Thyroid gland (tissue), 4 donors: ENCODE measurements around the gene TUBA3E. TPM values are rescaled to one million over a fixed set of nuclear protein-coding genes. Genes with fewer than 3 reads are reported as not detected.
"Not testable (repeated sequence)": the region's sequence is repeated elsewhere in the genome, so short reads cannot be mapped to it uniquely, and the experiment has no call there.

ENCODE experiments used
- DNase-seq, 2 donors: peaks; one replicate each; pipeline ENCODE4 v3.0.0-alpha.2; 2019
- H3K27ac ChIP-seq, 3 donors: fragments of 200-600 bp; sonication (generic); 1 replicate in 2 of 3; 2 replicates in 1 of 3; pipeline ENCODE4 v1.5.1; 2016 to 2019; ENCODE audit warnings: mild to moderate bottlenecking in 1 of 3, moderate library complexity in 1 of 3
- H3K27me3 ChIP-seq: fragments of 200-600 bp; sonication (generic); one replicate; pipeline ENCODE4 v1.5.1; 2019
- H3K36me3 ChIP-seq, 2 donors: fragments of 200-600 bp; sonication (generic); one replicate each; pipeline ENCODE4 v1.5.1; 2016 to 2019
- H3K4me1 ChIP-seq, 2 donors: fragments of 200-600 bp; sonication (generic); one replicate each; pipeline ENCODE4 v1.5.1; 2017 to 2019
- H3K4me3 ChIP-seq, 3 donors: fragments of 200-600 bp; sonication (generic); replicated peaks in 1 of 3; 1 replicate in 2 of 3; 2 replicates in 1 of 3; pipeline ENCODE4 v1.5.1; 2016; ENCODE audit warnings: mild to moderate bottlenecking in 1 of 3
- H3K9me3 ChIP-seq: fragments of 200-600 bp; sonication (generic); one replicate; pipeline ENCODE4 v1.5.1; 2017
- POLR2A ChIP-seq, 2 donors: fragments of 450-650 bp; IDR thresholded peaks; one replicate each; pipeline ENCODE4 v1.6.1; 2017; ENCODE audit warnings: antibody characterized with exemption in 2 of 2, mild to moderate bottlenecking in 2 of 2, moderate library complexity in 1 of 2
- WGBS, 2 donors: methylation state at CpG; one replicate each; pipeline ENCODE4 v1.1.5; 2017; 5-methylcytosine and 5-hydroxymethylcytosine counted together
- intact Hi-C: fragments of 100-400 bp; cut with DNase I; formaldehyde crosslinking; loops from one replicate; pipeline ENCODE4 v1.15.1; 2023
- total RNA-seq, 4 donors: library from RNA; depleted of rRNA; stranded (reverse); fragments of >200 nt; gene quantifications; one replicate each; pipeline ENCODE4 v1.2.3, GENCODE V29; 2016
- TF ChIP-seq, protein P1 (sequence below), 6 experiments: fragments of 200-600 bp in 3 of 6; fragments of 450-650 bp in 3 of 6; sonication (generic) in 3 of 6; IDR thresholded peaks; one replicate each; pipeline ENCODE4 v1.5.1; 2016 to 2019; ENCODE audit warnings: antibody characterized with exemption in 6 of 6, mild to moderate bottlenecking in 2 of 6, inconsistent platforms in 1 of 6, moderate library complexity in 1 of 6

The TUBA3E gene
- total RNA-seq, 4 donors from 2014 or later, result 0.27 TPM; not detected in 3

DNA sequence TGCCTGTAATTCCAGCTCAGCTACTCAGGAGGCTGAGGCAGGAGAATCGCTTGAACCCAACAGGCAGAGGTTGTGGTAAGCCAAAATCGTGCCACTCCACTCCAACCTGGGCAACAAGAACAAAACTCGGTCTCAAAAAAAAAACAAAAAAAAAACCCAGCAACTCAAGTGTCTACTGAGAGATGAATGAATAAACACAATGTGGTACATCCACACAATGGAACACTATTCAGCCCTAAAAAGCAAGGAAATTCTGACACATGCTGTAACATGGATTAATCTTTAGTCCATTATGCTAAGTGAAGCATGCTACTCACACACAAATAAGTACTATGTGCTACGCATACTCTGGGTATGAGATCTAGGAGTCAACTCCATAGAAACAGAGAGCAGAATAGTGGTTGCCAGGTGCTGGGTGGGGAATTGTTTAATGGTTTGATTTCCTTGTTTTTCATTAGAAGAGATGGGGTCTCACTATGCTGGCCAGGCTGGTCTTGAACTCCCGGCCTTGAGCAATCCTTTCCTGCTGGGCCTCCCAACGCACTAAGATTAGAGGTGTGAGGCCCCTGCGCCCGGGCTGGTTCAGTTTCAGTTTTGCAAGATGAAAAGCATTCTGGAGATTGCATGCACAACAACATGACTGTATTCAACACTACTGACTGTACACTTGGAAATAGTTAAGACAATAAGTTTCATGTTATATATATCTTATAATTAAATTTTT, 32.8 kb downstream of the TUBA3E start:
- H3K9me3 ChIP-seq, result no peaks in the 10 kb centered on the region
- no peak overlapping the region for H3K4me3 ChIP-seq
- no peak for TF ChIP-seq POLR2A (IDR thresholded peaks at IDR 0.05)
- TF ChIP-seq, protein P1, sequence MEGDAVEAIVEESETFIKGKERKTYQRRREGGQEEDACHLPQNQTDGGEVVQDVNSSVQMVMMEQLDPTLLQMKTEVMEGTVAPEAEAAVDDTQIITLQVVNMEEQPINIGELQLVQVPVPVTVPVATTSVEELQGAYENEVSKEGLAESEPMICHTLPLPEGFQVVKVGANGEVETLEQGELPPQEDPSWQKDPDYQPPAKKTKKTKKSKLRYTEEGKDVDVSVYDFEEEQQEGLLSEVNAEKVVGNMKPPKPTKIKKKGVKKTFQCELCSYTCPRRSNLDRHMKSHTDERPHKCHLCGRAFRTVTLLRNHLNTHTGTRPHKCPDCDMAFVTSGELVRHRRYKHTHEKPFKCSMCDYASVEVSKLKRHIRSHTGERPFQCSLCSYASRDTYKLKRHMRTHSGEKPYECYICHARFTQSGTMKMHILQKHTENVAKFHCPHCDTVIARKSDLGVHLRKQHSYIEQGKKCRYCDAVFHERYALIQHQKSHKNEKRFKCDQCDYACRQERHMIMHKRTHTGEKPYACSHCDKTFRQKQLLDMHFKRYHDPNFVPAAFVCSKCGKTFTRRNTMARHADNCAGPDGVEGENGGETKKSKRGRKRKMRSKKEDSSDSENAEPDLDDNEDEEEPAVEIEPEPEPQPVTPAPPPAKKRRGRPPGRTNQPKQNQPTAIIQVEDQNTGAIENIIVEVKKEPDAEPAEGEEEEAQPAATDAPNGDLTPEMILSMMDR (IDR thresholded peaks at IDR 0.05), result no peak
- peaks cover 6 to 14% of the 10 kb centered on the region in 2 donors for H3K4me1 ChIP-seq
- 96 to 98% methylated on average over 8 of the region's 8 CpGs for WGBS, 2 donors
- no peaks in the 10 kb centered on the region for H3K27me3 ChIP-seq
- intact Hi-C loops, result no loop called here
- peaks cover 21 to 44% of the 10 kb centered on the region in 2 donors for H3K36me3 ChIP-seq
- no peak overlapping the region for H3K27ac ChIP-seq
- DNase-seq, result no peak

DNA sequence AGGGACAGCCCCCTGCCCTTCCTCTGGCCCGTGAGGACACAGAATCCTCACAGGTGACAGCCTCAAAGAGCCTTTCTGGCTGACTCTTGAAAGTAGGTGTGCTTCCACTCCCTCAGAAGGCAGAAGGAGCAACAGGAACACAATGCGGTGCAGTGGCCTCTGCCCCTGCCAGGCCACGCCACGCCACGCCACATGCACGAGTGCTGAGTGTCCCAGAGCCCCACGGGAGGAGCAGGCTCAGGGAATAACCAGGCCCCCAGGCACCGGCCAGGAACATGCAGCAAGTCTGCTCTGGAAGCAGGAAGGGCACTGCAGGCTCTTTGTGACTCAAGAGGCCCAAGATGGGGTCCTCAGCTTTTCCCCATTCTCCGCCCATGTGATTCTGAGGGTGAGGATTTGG, 35.3 kb downstream of the TUBA3E start:
- intact Hi-C loops, result no loop called here
- no peak for DNase-seq
- Histone ChIP-seq H3K27me3 (no peaks in the 10 kb centered on the region), H3K4me3 (no peak overlapping the region), H3K36me3 (peaks cover 21 to 36% of the 10 kb centered on the region in 2 donors), H3K27ac (peak overlapping the region in 1 of 3 donors; percentile 90), H3K9me3 (no peaks in the 10 kb centered on the region), H3K4me1 (peaks cover 24 to 37% of the 10 kb centered on the region in 2 donors)
- TF ChIP-seq, protein P1 (IDR thresholded peaks at IDR 0.05), result no peak
- TF ChIP-seq POLR2A (IDR thresholded peaks at IDR 0.05), result no peak
- 92 to 96% methylated on average over 7 to 8 of the region's 9 CpGs for WGBS, 2 donors

DNA sequence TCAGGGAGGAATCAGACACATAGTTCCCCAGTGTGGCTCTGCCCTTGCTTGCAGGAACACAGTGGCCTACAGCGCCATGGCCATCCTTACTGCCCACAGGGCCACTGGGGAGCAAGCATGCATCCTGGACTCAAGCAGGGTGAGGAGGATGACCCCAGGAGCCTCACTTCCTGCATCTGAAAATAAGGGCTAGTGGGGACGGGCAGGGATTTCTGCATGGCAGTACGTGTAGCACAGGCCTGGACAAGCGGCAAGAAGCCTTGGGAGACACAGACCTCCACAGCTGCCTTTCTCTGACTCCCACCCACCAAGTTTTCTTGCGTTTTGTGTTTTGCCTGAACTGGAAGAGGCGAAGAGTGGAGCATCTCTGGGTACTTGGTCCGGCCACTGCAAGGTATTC, 35.8 kb downstream of the TUBA3E start:
- WGBS, 2 donors, result 93 to 98% methylated on average over 5 to 6 of the region's 7 CpGs
- intact Hi-C loops, result not testable (repeated sequence)

DNA sequence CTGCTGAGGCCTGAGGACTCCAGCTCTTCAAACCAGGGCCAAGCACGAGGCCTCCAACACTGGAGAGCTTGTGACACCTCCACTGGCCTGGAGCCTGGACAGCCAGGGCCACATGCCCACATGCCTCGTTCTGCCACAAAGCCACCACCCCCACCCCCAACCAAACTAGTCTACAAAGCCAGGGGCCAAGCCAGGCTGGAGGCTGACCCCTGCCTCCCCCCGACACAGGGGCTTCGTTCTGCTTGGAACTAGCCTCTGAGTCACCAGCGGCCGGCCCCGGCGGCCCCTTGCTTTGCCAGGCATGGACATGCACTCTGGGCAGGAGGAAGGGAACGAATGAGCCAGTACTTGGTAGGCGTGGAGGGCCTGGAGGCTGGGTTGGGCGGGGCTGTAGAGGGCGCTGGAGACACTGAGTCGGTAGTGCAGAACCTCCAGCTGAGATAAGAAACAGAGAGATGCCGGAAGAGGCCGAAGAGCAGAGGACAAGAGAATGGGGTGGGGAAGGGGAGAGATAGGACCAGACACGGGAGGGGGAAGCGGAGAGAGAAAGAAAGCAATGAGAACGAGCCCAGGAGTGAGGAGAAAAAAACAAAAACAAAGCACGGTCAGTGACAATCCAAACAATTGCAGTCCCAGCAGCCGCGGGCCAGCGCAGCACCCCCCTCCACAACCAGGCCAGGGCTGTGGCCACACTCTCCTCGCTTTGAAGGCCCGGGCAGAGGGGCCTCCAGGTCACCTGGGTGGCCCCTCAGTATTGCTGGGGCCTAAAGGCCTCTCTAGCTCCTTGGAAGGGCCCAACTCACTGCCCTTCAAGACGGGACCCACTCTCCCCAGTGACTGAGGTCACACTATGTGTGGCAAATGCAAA, 37.2 kb downstream of the TUBA3E start:
- WGBS, 2 donors, result 23 to 39% methylated on average over 15 to 20 of the region's 25 CpGs
- Histone ChIP-seq H3K27ac (peak overlapping the region; percentile 90 to 96 (median 95)), H3K4me1 (peaks cover 38 to 53% of the 10 kb centered on the region in 2 donors), H3K36me3 (peaks cover 14 to 25% of the 10 kb centered on the region in 2 donors)
- H3K4me3 ChIP-seq, intact Hi-C loops, H3K9me3 ChIP-seq, H3K27me3 ChIP-seq: not testable (repeated sequence)
- TF ChIP-seq, protein P1 (IDR thresholded peaks at IDR 0.05), result peak in 2 of 6 experiments; percentile 12 to 24
- TF ChIP-seq POLR2A (IDR thresholded peaks at IDR 0.05), result peak in 1 of 2 donors; percentile 25
- peak; percentile 91 to 93 for DNase-seq

More for the DNA sequence above, 35.8 kb downstream of the TUBA3E start:
- H3K9me3 ChIP-seq, H3K27me3 ChIP-seq, DNase-seq, H3K4me3 ChIP-seq: not testable (repeated sequence)
- Histone ChIP-seq H3K4me1 (peaks cover 28 to 42% of the 10 kb centered on the region in 2 donors), H3K36me3 (peaks cover 20 to 35% of the 10 kb centered on the region in 2 donors), H3K27ac (peak overlapping the region in 2 of 3 donors; percentile 90 to 95)

DNA sequence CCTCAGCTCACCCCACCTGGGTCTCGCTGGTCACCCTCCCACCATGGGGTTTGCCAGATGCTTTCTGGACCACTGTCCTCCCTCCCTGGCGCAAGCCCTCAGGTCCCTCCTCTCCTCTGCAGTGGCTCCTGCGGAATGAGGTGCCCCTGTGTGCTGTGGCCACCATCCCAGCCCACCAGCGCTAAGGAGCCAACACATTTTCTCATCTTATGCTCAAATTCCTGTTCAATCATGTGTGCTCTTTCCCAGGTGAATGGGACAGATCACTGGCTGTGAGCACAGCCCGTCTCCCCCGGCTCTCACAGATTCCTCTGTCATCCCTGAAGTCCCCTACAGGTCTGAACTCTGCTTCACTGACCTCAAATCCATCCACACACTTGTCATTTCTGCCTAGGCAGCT, 38.1 kb downstream of the TUBA3E start:
- 46 to 51% methylated on average over 6 of the region's 6 CpGs for WGBS, 2 donors
- H3K36me3 ChIP-seq, result peaks cover 14 to 16% of the 10 kb centered on the region in 2 donors
- no peak overlapping the region for H3K4me3 ChIP-seq
- H3K27ac ChIP-seq, result peak overlapping the region; percentile 90 to 99 (median 95)
- no peaks in the 10 kb centered on the region for H3K27me3 ChIP-seq
- peaks cover 42 to 59% of the 10 kb centered on the region in 2 donors for H3K4me1 ChIP-seq
- no peak for TF ChIP-seq POLR2A (IDR thresholded peaks at IDR 0.05)
- TF ChIP-seq, protein P1 (IDR thresholded peaks at IDR 0.05), result no peak
- intact Hi-C loops, result no loop called here
- H3K9me3 ChIP-seq, result no peaks in the 10 kb centered on the region
- DNase-seq, result peak; percentile 53 to 62

DNA sequence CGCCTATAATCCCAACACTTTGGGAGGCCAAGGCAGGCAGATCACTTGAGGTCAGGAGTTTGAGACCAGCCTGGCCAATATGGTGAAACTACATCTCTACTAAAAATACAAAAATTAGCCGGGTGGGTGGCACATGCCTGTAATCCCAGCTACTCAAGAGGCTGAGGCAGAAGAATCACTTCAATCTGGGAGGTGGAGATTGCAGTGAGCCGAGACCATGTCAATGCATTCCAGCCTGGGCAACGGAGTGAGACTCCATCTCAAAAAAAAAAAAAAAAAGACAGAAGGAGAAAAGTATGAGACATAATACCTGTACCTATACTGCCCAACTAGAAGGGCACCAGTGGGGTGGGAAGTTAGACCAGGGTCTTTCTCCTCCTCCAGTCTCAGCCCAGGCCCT, 38.9 kb downstream of the TUBA3E start:
- H3K27ac ChIP-seq, result peak overlapping the region; percentile 90 to 99 (median 95)
- intact Hi-C loops, result loop anchor here (5.0 kb wide), 1 partner anchor 173 kb away; no protein-coding TSS in a partner anchor
- not testable (repeated sequence) for H3K27me3 ChIP-seq, H3K4me3 ChIP-seq, H3K9me3 ChIP-seq
- 35 to 51% methylated on average over 4 of the region's 4 CpGs for WGBS, 2 donors
- H3K4me1 ChIP-seq, result peaks cover 42 to 59% of the 10 kb centered on the region in 2 donors
- DNase-seq, result peak; percentile 72 to 77
- peaks cover 12 to 15% of the 10 kb centered on the region in 2 donors for H3K36me3 ChIP-seq
